ENCODE measurements around the gene RAB3B.

GRCh38 chr1:51954783-51955182 is 35.7 kb downstream of the RAB3B start:
- TF ChIP-seq POLR2AphosphoS5 (IDR thresholded peaks at IDR 0.05; ENCODE audit: borderline replicate concordance, low read depth, low read length) (no peak), EZH2 (IDR thresholded peaks at IDR 0.05) (no peak)

All from SK-N-MC (cell line).